DMS53 (cell line): Measurements from ENCODE around the gene IL21R.

Experiments used
- DNase-seq: peaks from one replicate; lab custom pipeline; 2025; lab: John Stamatoyannopoulos, UW

Gene IL21R

DNA sequence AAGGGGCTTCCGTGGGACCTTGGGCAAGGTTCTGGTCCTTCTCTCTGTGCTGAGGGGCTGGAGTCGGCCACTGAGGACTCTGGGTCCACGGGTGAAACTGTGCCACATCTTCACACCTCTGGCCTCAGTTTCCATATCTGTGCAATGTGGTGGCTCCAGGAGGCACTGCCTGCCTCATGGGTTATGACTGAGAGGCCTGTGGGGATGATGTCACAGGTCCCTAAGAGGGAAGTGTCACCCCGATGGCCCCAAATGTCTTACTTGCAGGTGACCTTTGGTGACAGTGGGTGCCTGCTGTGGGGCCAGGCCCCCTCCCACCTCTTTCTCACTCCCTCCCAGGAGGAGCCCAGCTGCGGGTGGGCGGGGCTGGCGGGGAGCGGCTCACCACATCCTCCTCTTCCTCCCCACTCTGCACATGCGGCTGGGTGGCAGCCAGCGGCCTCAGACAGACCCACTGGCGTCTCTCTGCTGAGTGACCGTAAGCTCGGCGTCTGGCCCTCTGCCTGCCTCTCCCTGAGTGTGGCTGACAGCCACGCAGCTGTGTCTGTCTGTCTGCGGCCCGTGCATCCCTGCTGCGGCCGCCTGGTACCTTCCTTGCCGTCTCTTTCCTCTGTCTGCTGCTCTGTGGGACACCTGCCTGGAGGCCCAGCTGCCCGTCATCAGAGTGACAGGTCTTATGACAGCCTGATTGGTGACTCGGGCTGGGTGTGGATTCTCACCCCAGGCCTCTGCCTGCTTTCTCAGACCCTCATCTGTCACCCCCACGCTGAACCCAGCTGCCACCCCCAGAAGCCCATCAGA is at the start of gene IL21R:
TSS of gene IL21R (plus strand) at position 407 of the 801 bp plus-strand sequence. CDS start 27,898 bp downstream, outside the sequence.
- DNase-seq = peak; percentile 54

DNA sequence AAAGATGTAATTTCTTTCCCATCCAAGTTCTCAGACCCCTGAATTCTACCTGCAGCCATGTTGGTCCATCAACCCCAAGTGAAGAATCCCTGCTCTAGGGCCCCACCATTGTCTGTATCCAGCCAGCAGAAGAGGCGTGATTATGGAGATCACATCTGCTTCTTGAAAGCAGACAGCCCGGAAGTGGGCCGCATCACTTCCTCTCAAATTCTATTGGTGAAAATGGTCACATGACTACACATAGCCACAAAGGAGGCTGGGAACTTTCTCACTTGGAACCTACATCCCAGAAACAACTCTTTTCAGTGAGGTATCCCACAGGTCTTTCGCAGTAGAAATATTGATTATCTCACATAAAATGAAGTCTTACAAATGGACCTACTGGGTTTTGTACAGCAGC is 48.1 kb upstream of the IL21R start:
- no peak for DNase-seq

DNA sequence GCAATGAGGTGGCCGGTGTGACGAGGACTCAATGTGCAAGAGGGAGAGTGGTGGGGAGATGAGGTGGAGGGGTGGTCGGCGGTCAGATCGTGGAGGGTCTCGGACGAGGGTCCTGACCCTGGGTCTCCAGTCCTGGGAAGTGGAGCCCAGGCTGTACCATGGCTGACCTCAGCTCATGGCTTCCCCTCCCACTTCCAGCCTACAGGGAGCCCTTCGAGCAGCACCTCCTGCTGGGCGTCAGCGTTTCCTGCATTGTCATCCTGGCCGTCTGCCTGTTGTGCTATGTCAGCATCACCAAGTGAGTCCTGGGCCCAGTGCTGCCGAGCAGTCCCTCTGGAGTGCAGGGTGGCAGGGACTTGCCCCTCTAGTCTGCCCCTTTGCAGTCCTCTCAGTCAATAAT is 46.4 kb upstream of the IL21R start:
- DNase-seq = peak; percentile 7

DNA sequence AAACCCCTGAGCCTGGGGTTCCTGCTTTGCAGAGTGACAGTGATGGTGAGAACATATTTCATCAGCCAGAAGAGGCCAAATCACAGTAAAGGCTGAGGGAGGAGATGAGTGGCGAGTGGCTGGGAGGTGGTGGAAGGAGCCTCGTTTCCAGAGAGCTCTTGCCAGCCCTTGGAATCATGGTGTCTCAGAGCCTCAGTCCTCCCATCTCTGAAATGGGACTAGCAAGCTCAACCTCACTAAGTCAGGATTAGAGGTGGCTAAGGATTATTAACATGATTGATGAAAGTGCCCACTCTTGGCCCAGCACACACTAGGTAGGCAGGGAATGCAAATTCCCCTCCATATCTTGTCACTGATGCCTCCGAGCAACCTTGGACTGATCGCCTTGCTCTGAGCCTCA is 45.2 kb upstream of the IL21R start:
- DNase-seq = no peak

DNA sequence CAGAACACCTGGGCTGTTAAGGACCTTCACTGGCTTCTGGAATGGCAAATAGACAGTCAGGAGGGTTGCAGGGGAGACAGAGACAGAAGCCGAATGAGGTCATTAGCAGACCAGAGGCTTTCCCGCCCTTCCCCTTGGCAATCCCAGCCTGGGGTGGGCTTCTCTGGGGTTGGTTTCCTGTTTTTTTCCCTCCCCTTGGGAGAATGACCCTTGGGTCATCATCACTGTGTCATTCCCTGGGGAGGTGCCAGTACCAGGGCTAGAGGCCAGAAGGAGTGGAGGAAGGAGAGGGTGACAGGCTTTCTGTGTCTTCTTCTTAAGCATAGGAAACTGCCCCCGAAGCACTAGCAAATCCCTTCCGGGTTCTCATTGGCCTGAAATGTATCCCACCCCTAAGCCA is 42.9 kb upstream of the IL21R start:
- no peak for DNase-seq

DNA sequence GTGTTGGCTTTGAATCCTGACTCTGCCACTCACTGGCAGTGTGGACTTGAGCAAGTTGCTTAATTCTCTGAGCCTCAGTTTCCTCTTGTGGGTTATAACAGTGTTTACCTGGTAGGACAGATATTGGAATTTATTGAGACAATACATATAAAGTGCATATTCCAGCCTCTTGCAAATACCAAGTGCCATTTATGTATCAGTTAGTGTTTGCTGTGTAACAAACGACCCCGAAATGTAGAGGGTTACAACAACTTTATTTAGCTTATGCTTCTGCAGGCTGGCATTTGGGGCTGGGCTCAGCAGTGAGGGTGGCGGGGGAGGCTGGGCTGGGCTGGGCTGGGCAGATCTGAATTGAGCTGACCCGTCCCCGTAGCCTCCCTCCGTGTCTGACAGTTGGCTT is 42.4 kb upstream of the IL21R start:
- DNase-seq = no peak

DNA sequence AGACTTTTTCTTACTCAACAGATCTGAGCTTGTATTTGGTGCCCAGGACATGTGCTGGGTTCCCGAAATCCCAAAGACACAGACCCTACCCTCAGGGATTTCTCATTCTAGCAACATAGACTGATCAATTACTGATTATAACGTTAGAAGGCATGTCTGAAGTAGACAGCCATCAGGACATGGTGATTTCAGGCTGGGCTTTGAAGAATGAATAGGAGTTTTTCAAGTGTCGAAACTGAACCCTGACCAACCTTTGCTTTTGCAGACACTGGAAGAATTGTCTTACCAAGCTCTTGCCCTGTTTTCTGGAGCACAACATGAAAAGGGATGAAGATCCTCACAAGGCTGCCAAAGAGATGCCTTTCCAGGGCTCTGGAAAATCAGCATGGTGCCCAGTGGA is 40.0 kb upstream of the IL21R start:
- DNase-seq = no peak

DNA sequence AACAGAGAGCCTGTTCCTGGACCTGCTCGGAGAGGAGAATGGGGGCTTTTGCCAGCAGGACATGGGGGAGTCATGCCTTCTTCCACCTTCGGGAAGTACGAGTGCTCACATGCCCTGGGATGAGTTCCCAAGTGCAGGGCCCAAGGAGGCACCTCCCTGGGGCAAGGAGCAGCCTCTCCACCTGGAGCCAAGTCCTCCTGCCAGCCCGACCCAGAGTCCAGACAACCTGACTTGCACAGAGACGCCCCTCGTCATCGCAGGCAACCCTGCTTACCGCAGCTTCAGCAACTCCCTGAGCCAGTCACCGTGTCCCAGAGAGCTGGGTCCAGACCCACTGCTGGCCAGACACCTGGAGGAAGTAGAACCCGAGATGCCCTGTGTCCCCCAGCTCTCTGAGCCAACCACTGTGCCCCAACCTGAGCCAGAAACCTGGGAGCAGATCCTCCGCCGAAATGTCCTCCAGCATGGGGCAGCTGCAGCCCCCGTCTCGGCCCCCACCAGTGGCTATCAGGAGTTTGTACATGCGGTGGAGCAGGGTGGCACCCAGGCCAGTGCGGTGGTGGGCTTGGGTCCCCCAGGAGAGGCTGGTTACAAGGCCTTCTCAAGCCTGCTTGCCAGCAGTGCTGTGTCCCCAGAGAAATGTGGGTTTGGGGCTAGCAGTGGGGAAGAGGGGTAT is 39.3 kb upstream of the IL21R start:
- no peak for DNase-seq

DNA sequence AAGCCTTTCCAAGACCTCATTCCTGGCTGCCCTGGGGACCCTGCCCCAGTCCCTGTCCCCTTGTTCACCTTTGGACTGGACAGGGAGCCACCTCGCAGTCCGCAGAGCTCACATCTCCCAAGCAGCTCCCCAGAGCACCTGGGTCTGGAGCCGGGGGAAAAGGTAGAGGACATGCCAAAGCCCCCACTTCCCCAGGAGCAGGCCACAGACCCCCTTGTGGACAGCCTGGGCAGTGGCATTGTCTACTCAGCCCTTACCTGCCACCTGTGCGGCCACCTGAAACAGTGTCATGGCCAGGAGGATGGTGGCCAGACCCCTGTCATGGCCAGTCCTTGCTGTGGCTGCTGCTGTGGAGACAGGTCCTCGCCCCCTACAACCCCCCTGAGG is 38.7 kb upstream of the IL21R start:
- DNase-seq = no peak

DNA sequence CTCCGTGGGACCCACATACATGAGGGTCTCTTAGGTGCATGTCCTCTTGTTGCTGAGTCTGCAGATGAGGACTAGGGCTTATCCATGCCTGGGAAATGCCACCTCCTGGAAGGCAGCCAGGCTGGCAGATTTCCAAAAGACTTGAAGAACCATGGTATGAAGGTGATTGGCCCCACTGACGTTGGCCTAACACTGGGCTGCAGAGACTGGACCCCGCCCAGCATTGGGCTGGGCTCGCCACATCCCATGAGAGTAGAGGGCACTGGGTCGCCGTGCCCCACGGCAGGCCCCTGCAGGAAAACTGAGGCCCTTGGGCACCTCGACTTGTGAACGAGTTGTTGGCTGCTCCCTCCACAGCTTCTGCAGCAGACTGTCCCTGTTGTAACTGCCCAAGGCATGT is 38.2 kb upstream of the IL21R start:
- DNase-seq = peak; percentile 15

DNA sequence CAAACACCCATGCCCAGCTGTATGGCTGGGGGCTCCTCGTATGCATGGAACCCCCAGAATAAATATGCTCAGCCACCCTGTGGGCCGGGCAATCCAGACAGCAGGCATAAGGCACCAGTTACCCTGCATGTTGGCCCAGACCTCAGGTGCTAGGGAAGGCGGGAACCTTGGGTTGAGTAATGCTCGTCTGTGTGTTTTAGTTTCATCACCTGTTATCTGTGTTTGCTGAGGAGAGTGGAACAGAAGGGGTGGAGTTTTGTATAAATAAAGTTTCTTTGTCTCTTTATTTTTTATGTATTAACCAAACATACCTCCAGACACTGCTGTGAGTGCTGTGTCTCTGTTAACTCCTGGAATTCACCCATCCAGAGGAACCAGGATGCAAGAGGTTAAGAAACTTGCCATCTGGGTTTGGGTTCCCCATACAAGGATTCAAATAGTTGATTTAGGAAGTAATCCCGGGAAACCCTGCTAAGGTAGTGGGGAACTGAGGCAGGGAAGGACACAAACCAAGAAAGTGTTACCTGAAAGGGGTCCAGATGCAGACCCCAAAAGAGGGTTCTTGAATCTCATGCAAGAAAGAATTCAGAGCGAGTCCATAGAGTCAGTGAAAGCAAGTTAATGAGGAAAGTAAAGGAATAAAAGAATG is 37.4 kb upstream of the IL21R start:
- DNase-seq = peak; percentile 59

DNA sequence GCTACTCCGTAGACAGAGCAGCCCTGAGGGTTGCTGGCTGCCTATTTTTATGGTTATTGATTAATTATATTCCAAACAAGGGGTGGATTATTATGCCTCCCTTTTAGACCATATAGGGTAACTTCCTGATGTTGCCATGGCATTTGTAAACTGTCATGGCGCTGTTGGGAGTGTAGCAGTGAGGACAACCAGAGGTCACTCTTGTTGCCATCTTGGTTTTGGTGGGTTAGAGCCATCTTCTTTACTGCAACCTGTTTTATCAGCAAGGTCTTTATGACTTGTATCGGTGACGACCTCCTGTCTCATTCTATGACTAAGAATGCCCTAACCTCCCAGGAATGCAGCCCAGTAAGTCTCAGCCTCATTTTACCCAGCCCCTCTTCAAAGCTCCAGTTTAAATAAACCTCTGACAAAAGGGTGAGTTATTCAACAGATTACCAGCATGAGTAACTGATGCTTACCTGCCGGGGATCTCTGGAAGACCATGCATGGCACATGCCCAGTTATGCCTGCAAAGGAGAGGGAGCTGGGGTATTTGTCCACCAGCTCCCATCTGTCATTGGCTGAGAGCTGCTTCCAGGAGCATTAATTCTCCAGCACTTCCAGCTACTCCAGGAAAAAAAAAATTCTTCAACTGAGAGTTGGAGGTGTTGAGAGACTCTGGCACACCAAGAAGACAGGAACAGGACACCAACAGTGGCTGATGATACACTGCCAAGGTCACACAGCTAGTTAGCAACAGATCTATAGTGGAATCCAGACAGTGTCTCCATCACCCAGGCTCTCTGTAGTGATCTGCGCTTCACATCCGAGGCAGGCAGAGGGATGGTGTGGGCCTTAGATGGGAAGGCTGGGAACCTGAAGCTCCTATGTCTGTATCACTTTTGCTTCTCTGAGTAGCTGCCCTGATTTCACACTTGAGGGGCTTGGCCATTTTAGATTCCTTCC is 36.6 kb upstream of the IL21R start:
- peak; percentile 15 for DNase-seq

DNA sequence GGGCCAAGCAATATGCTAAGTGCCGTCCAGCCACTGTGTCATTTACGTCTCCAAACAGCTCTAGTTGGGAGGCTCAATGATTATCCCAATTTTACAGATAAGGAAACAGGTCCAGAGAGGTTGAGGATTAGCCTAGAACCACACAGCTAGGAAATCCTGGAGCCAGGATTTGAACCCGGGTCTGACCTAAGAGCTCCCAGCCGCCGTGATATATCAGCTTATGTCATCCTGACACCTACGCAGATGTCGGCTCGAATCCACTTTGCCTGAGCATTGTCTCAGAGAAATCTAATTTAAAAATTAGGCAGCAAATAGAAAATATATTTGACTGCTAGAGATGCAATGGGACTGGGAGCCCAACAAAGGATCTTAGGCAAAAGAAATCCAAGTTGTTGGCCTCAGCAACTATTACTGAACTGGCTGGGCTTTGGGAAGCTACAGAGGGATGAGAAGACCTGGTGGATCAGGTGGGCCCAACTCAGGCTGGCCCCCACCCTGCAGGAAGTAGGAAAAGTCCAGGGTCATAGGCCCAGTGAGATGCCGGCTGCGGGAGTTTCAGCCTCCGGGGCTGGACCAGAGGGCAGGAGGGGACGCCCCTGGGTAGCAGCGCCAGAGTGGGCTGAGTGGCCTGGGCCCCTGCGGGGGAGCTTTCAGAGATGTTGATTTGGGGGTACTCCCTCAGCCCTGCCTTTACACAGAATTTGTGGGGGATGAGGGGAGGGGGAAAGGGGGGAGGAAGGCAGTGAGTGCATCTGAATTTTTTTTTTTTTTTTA is 35.1 kb upstream of the IL21R start:
- no peak for DNase-seq

DNA sequence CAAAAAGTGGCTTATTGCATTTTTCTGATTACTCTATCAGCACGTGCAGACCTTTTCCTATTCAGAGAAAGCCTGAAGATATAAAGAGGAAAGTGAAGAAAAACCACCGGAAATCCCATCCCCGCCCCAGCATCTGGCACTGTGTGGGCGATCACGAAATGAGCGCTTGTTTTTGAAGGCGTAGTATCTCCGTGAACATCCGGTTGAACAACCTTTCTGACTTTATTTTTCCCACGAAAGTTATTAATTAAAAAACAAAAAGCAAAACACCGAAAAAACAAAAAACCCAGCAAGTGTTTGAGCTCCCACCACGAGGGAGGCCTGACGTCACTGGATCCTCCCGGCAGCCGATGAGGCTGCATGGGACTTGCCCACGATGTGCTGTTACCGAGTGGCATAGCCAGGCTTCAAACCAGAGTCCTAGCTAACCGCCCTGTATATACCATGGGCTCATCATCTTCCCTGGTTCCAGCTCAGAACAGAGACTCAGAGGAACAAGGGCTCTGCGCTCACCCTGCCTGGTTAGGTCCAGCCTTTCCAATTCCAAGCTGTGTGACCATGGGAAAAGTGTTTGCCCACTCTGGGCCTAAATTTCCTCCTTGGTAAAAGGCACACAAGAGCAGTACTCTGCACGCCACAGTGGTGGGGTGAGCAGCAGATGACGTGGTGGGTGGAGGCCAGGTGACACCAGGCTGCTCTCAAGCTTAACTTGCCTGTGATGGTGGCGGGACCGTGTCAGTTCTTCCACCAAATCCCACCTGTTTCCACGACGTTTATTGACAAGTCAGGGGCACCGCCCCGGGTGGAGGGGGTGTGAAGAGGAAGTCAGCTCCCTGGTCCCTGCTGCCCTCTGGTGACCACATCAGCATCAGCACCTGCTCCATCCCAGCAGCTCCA is 34.3 kb upstream of the IL21R start:
- DNase-seq = peak; percentile 77

DNA sequence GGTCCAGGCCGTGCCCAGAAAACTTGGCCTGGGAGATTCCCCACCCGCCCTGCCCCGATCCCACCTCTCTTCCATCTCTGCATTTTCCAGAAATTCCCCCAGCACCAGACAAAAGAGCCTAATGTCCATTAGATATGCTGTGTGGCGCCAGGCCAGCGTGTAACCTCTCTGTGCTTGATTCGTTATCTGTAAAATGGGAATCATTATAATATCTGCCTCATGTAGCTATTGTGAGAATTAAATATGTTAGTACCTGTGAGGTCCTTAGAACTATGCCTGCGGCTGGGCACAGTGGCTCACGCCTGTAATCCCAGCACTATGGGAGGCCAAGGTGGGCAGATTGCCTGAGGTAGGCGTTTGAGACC is 33.6 kb upstream of the IL21R start:
- DNase-seq = no peak

DNA sequence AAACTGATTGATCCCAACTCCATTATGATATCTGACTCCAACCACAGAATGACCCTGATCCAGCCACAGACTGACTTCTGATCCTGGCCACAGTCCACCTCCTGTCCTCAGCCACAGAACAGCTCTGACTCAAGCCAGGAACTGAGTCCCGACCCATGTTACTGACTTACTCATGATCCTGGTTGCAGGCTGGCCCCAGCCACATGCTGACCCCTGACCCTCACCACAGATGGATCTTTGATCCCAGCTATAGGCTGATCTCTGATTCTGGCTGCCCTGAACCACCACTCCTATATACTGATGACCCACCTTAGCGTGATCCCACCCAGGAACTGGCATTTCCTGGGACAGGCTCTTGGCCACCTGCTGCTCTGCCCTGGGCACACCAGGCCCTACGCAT is 32.2 kb upstream of the IL21R start:
- DNase-seq = no peak

DNA sequence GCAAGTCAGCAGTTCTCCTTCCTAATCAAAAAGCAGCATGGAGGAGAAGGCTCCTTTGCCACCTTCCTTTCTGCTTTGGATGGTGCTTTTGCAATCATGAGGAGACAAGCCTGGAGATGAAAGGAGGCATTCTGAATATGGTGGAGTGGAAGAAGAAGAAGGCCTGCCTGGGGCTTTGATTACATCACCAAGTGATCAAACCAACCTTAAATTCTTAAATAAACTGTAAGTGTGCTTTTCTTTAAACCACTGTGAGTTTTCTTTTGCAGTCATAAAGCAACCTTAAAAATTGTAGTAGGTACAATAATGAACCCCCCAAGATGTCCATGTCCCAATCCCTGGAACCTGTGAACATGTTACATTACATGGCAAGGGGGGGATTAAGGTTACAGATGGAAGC is 31.7 kb upstream of the IL21R start:
- no peak for DNase-seq

DNA sequence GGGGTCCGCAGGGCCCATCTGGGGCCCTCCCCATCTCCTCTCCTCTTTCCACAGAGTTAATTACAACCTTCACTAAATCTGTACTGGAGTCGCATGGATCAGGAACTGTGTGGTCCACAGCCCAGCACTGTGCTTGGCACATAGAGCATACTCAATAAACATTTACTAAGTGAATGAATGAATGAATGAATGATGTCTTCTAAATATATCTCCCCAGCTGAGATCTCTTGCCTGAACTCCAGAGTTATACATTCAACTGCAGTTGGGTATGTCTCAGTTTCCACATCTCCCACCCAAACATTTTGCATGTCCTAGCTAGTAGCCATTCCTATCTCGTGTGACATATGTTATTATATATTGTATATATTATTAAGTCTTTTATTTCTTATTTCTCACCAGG is 28.7 kb upstream of the IL21R start:
- DNase-seq = no peak

DNA sequence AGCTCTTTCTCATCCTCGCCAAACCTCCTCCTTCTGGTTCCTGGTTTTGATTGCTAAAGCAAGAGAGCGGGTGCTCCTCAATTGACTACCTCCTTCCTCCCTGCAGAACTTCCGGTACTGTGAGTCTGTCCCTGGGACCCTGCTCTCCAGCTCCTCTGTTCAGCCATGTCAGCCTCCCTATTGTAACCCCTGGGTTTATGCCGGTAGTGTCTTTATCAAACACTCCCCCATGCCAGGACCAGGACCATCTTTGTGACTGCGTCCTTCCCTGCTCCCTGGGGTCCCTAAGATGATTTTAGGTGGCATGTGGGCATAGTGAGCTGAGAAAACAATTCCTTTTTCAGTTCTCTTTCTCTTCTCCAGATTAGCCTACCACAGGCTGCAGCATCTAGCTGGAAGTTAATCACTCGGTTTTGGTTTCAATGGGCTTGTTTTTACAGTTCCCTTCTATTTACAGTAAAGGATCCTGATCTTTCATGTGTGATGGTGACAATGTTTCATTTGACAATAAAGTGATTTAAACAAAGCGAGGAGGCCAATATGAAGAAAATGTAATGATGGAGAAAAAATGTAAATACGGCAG is 27.7 kb upstream of the IL21R start:
- no peak for DNase-seq
